ENCODE measurements around the gene TBL1XR1.

TBL1XR1 gene

DNA sequence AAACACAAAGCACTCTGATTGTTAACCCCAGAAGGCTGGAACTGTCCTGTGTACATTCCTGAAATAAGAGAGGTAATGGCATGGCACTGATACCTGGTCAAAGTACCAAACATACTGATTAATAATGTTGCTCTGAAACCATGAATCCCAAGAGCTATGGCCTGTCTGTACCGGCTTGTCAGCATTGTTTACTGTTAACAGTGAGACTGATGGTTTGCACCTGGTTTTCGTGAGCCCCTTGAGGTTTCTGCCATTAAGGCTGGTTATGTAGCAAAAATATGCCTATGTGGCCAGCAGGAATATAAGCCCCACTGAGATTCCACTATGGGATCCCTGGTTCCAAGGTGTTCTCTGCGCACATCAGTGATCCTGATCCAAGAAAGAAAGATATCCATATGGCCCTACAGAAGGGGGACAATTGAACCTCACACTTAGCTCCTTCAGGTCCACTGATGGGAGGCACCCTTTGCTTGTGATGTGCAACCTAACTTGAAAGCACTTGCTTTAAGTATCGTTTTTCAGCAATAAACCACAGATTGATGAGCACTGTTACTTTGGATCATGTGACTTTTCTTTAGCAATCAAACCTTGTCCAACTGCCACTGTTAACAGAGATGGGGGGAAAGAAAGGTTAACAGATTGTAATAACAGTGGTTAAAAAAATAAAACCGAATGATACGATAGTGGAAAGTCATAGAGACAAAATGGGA, 65.2 kb downstream of the TBL1XR1 start:
- no peak overlapping the region for H3K4me3 ChIP-seq (ENCODE audit: low read length)
- DNase-seq (ENCODE audit: low read depth), result no peak
- TF ChIP-seq, protein P1, sequence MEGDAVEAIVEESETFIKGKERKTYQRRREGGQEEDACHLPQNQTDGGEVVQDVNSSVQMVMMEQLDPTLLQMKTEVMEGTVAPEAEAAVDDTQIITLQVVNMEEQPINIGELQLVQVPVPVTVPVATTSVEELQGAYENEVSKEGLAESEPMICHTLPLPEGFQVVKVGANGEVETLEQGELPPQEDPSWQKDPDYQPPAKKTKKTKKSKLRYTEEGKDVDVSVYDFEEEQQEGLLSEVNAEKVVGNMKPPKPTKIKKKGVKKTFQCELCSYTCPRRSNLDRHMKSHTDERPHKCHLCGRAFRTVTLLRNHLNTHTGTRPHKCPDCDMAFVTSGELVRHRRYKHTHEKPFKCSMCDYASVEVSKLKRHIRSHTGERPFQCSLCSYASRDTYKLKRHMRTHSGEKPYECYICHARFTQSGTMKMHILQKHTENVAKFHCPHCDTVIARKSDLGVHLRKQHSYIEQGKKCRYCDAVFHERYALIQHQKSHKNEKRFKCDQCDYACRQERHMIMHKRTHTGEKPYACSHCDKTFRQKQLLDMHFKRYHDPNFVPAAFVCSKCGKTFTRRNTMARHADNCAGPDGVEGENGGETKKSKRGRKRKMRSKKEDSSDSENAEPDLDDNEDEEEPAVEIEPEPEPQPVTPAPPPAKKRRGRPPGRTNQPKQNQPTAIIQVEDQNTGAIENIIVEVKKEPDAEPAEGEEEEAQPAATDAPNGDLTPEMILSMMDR (conservative IDR thresholded peaks at IDR 0.05; ENCODE audit: low read depth, low read length), result no peak

DNA sequence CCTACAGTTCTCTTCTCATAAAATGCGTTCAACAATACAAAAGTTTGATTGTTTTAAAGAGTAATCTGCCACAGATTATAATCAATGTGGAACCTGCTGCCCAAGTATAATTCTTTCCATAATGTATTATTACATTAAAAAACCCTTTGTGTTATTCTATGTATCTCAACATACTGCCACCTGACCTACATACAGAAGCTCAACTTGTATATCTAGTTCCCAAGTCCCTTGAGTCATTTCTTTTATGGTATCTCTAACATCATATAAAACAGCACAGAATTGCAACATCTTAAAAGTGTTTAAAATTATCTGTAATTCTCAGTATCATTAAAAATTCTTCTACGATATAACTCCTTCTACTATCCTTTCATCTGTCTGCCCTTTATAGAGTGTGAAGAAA, 70.3 kb downstream of the TBL1XR1 start:
- TF ChIP-seq, protein P1 (conservative IDR thresholded peaks at IDR 0.05; ENCODE audit: low read depth, low read length), result no peak
- DNase-seq (ENCODE audit: low read depth), result no peak
- no peak overlapping the region for H3K4me3 ChIP-seq (ENCODE audit: low read length)

DNA sequence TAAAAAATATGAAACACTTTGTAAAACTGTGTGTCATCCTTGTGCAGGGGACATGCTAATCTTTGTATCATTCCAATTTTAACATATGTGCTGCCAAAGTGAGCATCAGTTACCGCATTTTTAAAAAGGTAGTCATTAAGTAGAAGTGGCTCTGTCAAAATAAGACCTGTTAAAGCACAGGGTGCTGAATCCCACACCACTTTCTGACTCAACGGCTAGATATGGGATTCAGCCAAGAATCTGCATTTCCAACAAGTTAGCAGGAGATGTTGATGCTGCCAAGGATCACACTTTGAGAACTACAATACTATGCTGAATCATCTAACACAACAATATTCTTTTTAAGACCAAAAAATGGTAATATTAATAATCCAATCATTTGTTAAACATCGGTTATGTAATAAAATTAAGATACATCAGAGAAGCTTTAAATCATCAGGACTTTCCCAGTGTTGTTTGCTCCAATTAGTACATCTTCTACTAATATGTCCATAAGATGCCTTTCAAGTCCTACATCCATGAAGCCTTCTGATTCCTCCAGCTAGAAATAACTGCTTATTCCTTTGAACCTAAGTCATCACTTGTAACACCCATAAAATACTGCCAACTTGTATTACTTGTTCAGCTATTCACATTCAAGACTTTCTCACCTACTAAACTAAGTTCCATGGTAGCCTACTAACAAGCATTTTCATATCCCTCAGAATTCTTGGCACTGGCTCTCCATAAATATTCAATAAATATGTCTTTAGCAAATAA, 71.1 kb downstream of the TBL1XR1 start:
- H3K4me3 ChIP-seq (ENCODE audit: low read length), result no peak overlapping the region
- peak; percentile 72 for DNase-seq (ENCODE audit: low read depth)
- TF ChIP-seq, protein P1 (conservative IDR thresholded peaks at IDR 0.05; ENCODE audit: low read depth, low read length), result no peak

DNA sequence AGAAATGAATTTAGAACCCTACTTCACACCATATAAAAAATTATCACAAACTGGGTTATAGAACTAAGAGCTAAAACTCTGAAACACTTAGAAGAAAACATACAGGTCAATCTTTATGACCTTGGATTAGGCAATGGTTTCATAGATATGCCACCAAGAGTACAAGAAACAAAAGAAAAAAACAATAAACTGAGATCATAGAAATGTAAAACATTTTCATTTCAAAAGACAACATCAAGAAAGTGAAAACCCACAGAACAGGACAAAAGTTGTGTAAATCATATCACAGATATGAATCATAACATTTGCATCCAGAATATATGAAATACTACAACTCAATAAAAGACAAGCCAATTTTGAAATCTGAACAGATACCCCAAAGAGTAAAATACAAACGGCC, 72.4 kb downstream of the TBL1XR1 start:
- H3K4me3 ChIP-seq (ENCODE audit: low read length), result no peak overlapping the region
- DNase-seq (ENCODE audit: low read depth), result no peak
- TF ChIP-seq, protein P1 (conservative IDR thresholded peaks at IDR 0.05; ENCODE audit: low read depth, low read length), result no peak

DNA sequence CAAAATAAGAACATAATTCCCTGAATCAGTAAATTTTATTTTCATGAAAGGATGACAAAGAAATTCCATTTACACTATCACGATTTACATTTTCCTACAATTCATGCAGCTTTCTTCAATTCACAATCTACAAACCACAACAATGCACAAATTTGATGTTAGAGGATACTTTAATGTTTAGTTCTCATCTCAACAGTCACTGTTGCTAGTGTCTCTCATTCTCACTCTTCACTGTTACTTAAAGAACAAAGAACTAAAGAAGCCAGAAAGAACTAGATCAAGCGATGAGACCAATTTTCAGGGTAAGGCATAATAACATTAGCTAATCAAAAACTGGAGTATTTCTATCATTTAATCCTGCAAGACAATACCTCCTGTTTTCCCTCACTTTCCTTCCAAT, 73.5 kb downstream of the TBL1XR1 start:
- no peak overlapping the region for H3K4me3 ChIP-seq (ENCODE audit: low read length)
- no peak for DNase-seq (ENCODE audit: low read depth)
- TF ChIP-seq, protein P1 (conservative IDR thresholded peaks at IDR 0.05; ENCODE audit: low read depth, low read length), result no peak

DNA sequence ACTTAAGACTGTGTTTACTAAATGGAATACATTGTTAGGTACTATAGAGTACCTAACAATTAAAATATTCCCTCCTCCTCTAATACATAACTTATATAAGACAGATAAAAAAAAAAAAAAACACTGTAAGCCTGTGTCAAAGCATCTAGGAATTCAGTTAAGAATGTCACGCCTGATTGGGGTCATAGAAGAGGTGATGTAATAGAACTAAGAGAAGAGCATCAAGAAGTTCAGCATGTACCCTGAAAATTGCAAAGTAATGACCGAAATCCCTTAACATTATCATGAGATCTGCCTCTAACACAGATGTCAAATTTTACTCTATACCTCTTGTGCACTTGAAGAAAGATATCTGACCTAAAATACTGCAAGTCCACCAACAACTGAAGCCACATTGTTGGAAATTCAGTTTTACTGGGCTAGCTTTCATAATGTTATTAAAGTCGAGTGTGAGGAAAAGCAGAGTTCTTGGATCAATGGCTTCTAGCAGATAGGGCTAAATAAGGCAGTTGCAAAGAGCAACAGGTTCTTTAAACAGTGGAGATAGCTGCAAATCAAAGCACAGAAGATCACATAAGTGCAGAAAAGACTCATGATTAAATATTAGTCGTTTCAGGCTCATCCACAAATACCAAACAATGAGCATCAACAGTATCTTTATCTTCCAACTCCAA, 75.0 kb downstream of the TBL1XR1 start:
- DNase-seq (ENCODE audit: low read depth), result no peak
- TF ChIP-seq, protein P1 (conservative IDR thresholded peaks at IDR 0.05; ENCODE audit: low read depth, low read length), result no peak
- H3K4me3 ChIP-seq (ENCODE audit: low read length), result no peak overlapping the region
